Measurements from ENCODE around the gene PROC. TPM values are rescaled to one million over a fixed set of nuclear protein-coding genes. Genes with fewer than 3 reads are reported as not detected.

Gene PROC
- not detected in 2 replicates for total RNA-seq

GRCh38 chr2:127418300-127419111 is at the start of gene PROC:
TSS of gene PROC (plus strand) at chr2:127418427. CDS start at chr2:127419943, 1,516 bp downstream.

GRCh38 chr2:127387655-127388422 is 30.4 kb upstream of the PROC start, which contains the start of gene MAP3K2:
TSS of gene MAP3K2 (minus strand) at chr2:127387975. CDS start at chr2:127343129, 44,846 bp downstream.

Other genes starting within 250 kb of the PROC start
- under 0.01 and 0.28 TPM in 2 replicates for gene CYP27C1, start 198.1 kb upstream of the PROC start, total RNA-seq
- 30.0 and 37.6 TPM in 2 replicates for gene ERCC3, start 124.3 kb upstream of the PROC start, total RNA-seq
- gene MAP3K2, start 30.5 kb upstream of the PROC start, total RNA-seq = 10.1 and 14.4 TPM in 2 replicates
- 44.4 and 53.7 TPM in 2 replicates for gene IWS1, start 108.1 kb downstream of the PROC start, total RNA-seq
- gene MYO7B, start 117.3 kb downstream of the PROC start, total RNA-seq = 0.09 and 0.47 TPM in 2 replicates
- not detected in 2 replicates for gene GPR17, start 227.7 kb downstream of the PROC start, total RNA-seq

Measured in endothelial cell of coronary artery (primary cell).